Ecto neural progenitor cell (in vitro differentiated cells): ENCODE measurements around the gene FHOD3.

Experiments used
- DNase-seq: peaks from one replicate; pipeline ENCODE4 v3.0.0-alpha.2; 2018; ENCODE audit warnings: low spot score

Gene FHOD3

GRCh38 chr18:36411745-36412168 lies 114.2 kb downstream of the FHOD3 start:
- DNase-seq, result peak; percentile 61

GRCh38 chr18:36412778-36413177 lies 115.3 kb downstream of the FHOD3 start:
- DNase-seq, result no peak

GRCh38 chr18:36415171-36415570 lies 117.7 kb downstream of the FHOD3 start:
- DNase-seq, result no peak

- no peak for DNase-seq
Observed at GRCh38 chr18:36415625-36416024, 118.1 kb downstream of the FHOD3 start.

- DNase-seq, result no peak
Observed at GRCh38 chr18:36419188-36419899, 121.8 kb downstream of the FHOD3 start.

- DNase-seq, result no peak
Observed at GRCh38 chr18:36419900-36420531, 122.5 kb downstream of the FHOD3 start.

GRCh38 chr18:36420826-36421225 lies 123.3 kb downstream of the FHOD3 start:
- DNase-seq, result no peak

GRCh38 chr18:36424741-36425142 lies 127.2 kb downstream of the FHOD3 start:
- no peak for DNase-seq

GRCh38 chr18:36427369-36427768 lies 129.9 kb downstream of the FHOD3 start:
- no peak for DNase-seq

GRCh38 chr18:36427831-36428230 lies 130.3 kb downstream of the FHOD3 start:
- no peak for DNase-seq

GRCh38 chr18:36428431-36429029 lies 131.0 kb downstream of the FHOD3 start:
- no peak for DNase-seq

GRCh38 chr18:36432880-36433555 lies 135.5 kb downstream of the FHOD3 start:
- no peak for DNase-seq

- no peak for DNase-seq
Observed at GRCh38 chr18:36436387-36436786, 138.9 kb downstream of the FHOD3 start.

GRCh38 chr18:36440614-36441013 lies 143.1 kb downstream of the FHOD3 start:
- DNase-seq, result no peak

- no peak for DNase-seq
Observed at GRCh38 chr18:36441426-36442240, 144.1 kb downstream of the FHOD3 start.

- no peak for DNase-seq
Observed at GRCh38 chr18:36442717-36443116, 145.2 kb downstream of the FHOD3 start.

- no peak for DNase-seq
Observed at GRCh38 chr18:36446059-36446458, 148.5 kb downstream of the FHOD3 start.

- no peak for DNase-seq
Observed at GRCh38 chr18:36448384-36449290, 151.1 kb downstream of the FHOD3 start.

GRCh38 chr18:36449451-36449850 lies 151.9 kb downstream of the FHOD3 start:
- no peak for DNase-seq

GRCh38 chr18:36450264-36450663 lies 152.8 kb downstream of the FHOD3 start:
- DNase-seq, result no peak
